Measurements from ENCODE around the gene PSMA6. TPM values are rescaled to one million over a fixed set of nuclear protein-coding genes. Genes with fewer than 3 reads are reported as not detected.
A peak's percentile ranks its signal among the peaks of the same experiment; 100 is the strongest.

The PSMA6 gene
- total and polyA plus RNA-seq, 2 of the 13 experiments (the other 11 are each of a cell fraction or from before 2014, with no cell fraction given) = 525 to 1,109 TPM

GRCh38 chr14:35333797-35334743 is 41.9 kb downstream of the PSMA6 start (continued):
- TF ChIP-seq SRSF4 (IDR thresholded peaks at IDR 0.05; ENCODE audit: low read depth, low read length, poor library complexity, severe bottlenecking) = no peak
- TF ChIP-seq EP300 (IDR thresholded peaks at IDR 0.05; ENCODE audit: low read depth in 2 of 2, low read length in 2 of 2) = no peak
- TF ChIP-seq EP300 (CRISPR knock-in tag; IDR thresholded peaks at IDR 0.05; ENCODE audit: borderline replicate concordance) = peak; percentile 6; the same call in 1 of the 2 replicates
- no peak for TF ChIP-seq ARNTL (CRISPR knock-in tag; IDR thresholded peaks at IDR 0.05)
- TF ChIP-seq ZKSCAN5 (CRISPR knock-in tag; IDR thresholded peaks at IDR 0.05) = no peak
- TF ChIP-seq STAG1 (CRISPR knock-in tag; IDR thresholded peaks at IDR 0.05) = peak; percentile 90
- TF ChIP-seq MIER3 (CRISPR knock-in tag; IDR thresholded peaks at IDR 0.05; ENCODE audit: borderline replicate concordance) = no peak
- peak; percentile 89 for TF ChIP-seq ZFP90 (CRISPR knock-in tag; IDR thresholded peaks at IDR 0.05; ENCODE audit: borderline replicate concordance)
- TF ChIP-seq PCBP1 (IDR thresholded peaks at IDR 0.05; ENCODE audit: borderline replicate concordance, low read depth, low read length) = no peak
- no peak for TF ChIP-seq SRY (CRISPR knock-in tag; IDR thresholded peaks at IDR 0.05)
- TF ChIP-seq ZKSCAN1 (IDR thresholded peaks at IDR 0.05; ENCODE audit: low read length) = no peak
- no peak; the same call in 1 of the 2 replicates for TF ChIP-seq SPEN (CRISPR knock-in tag; IDR thresholded peaks at IDR 0.05; ENCODE audit: low read depth)
- TF ChIP-seq BRD4 (CRISPR knock-in tag; IDR thresholded peaks at IDR 0.05) = peak; percentile 62; the same call in 1 of the 2 replicates
- TF ChIP-seq ZNF331 (CRISPR knock-in tag; IDR thresholded peaks at IDR 0.05) = peak; percentile 62; the same call in 1 of the 2 replicates
- no peak for TF ChIP-seq ZNF577 (CRISPR knock-in tag; IDR thresholded peaks at IDR 0.05; ENCODE audit: borderline replicate concordance, low read depth)
- peak; percentile 89; the same call in 1 of the 2 replicates for TF ChIP-seq CSRNP1 (CRISPR knock-in tag; IDR thresholded peaks at IDR 0.05)
- TF ChIP-seq ZNF737 (CRISPR knock-in tag; IDR thresholded peaks at IDR 0.05; ENCODE audit: borderline replicate concordance) = no peak
- TF ChIP-seq NBN (conservative IDR thresholded peaks at IDR 0.05) = no peak
- TF ChIP-seq ZBTB49 (CRISPR knock-in tag; IDR thresholded peaks at IDR 0.05; ENCODE audit: borderline replicate concordance) = 0 out of 2 replicates have a peak, but pooled peaks have one; percentile 63
- TF ChIP-seq RCOR2 (CRISPR knock-in tag; IDR thresholded peaks at IDR 0.05) = no peak; the same call in 1 of the 2 replicates
- no peak for TF ChIP-seq ZNF207 (IDR thresholded peaks at IDR 0.05; ENCODE audit: borderline replicate concordance)
- no peak for TF ChIP-seq HDAC6 (IDR thresholded peaks at IDR 0.05; ENCODE audit: low read depth, low read length)
- no peak for TF ChIP-seq ZNF446 (CRISPR knock-in tag; IDR thresholded peaks at IDR 0.05)
- 0 out of 2 replicates have a peak, but pooled peaks have one; percentile 1 for TF ChIP-seq ZNF20 (CRISPR knock-in tag; IDR thresholded peaks at IDR 0.05)
- TF ChIP-seq MAFK (conservative IDR thresholded peaks at IDR 0.05 in 1 of 2, IDR thresholded peaks at IDR 0.05 in 1 of 2; ENCODE audit: low read length in 2 of 2) = no peak
- TF ChIP-seq SMARCC2 (IDR thresholded peaks at IDR 0.05) = no peak
- no peak; the same call in 1 of the 2 replicates for TF ChIP-seq BORCS8-MEF2B (CRISPR knock-in tag; IDR thresholded peaks at IDR 0.05)
- no peak for TF ChIP-seq ZNF441 (CRISPR knock-in tag; IDR thresholded peaks at IDR 0.05; ENCODE audit: borderline replicate concordance)
